HFF-Myc (cell line): ENCODE results near the gene PTPRN2.

Experiments used
- DNase-seq: peaks from one replicate; pipeline ENCODE4 v3.0.0-alpha.2; 2011; ENCODE audit warnings: low read depth; ENCODE audit errors: extremely low read depth
- H3K4me3 ChIP-seq: replicated peaks from 2 replicates; pipeline ENCODE4 v1.5.1; 2011; ENCODE audit warnings: low read depth, mild to moderate bottlenecking, control low read depth, low read length
- CTCF ChIP-seq: IDR thresholded peaks from 2 replicates; pipeline ENCODE4 v1.5.1; 2012; ENCODE audit warnings: mild to moderate bottlenecking, low read depth, low read length, control low read depth; ENCODE audit errors: missing control alignments

The PTPRN2 gene

GRCh38 chr7:158470336-158470735 lies 117.3 kb downstream of the PTPRN2 start:
- no peak for TF ChIP-seq CTCF
- no peak for DNase-seq
- H3K4me3 ChIP-seq = no peak overlapping the region

GRCh38 chr7:158469396-158470051 lies 118.1 kb downstream of the PTPRN2 start:
- no peak for DNase-seq
- no peak for TF ChIP-seq CTCF
- no peak overlapping the region for H3K4me3 ChIP-seq

GRCh38 chr7:158468700-158469296 lies 118.8 kb downstream of the PTPRN2 start:
- DNase-seq = no peak
- no peak for TF ChIP-seq CTCF
- H3K4me3 ChIP-seq = no peak overlapping the region

- DNase-seq = no peak
- TF ChIP-seq CTCF = no peak
- no peak overlapping the region for H3K4me3 ChIP-seq
These were observed 119.4 kb downstream of the PTPRN2 start for GRCh38 chr7:158468181-158468580.

GRCh38 chr7:158467562-158467961 lies 120.1 kb downstream of the PTPRN2 start:
- no peak overlapping the region for H3K4me3 ChIP-seq
- no peak for TF ChIP-seq CTCF
- no peak for DNase-seq

GRCh38 chr7:158463317-158463716 lies 124.3 kb downstream of the PTPRN2 start:
- DNase-seq = no peak
- no peak for TF ChIP-seq CTCF

GRCh38 chr7:158461824-158462223 lies 125.8 kb downstream of the PTPRN2 start:
- no peak for DNase-seq
- no peak for TF ChIP-seq CTCF
- H3K4me3 ChIP-seq = no peak overlapping the region

More at GRCh38 chr7:158463317-158463716, 124.3 kb downstream of the PTPRN2 start:
- H3K4me3 ChIP-seq = no peak overlapping the region
